ENCODE measurements around the gene TMED1.

TMED1 gene

GRCh38 chr19:10812902-10813404, 23.1 kb downstream of the TMED1 start:
- DNase-seq (ENCODE audit: low read depth in 2 of 3, low spot score in 2 of 3): peak in 2 of 3 experiments; percentile 17 to 28

GRCh38 chr19:10812196-10812595, 23.8 kb downstream of the TMED1 start:
- DNase-seq (ENCODE audit: low read depth in 2 of 3, low spot score in 2 of 3): no peak

- DNase-seq (ENCODE audit: low read depth in 2 of 3, low spot score in 2 of 3): no peak
Observed at GRCh38 chr19:10811391-10812111, 24.5 kb downstream of the TMED1 start.

- no peak for DNase-seq (ENCODE audit: low read depth in 2 of 3, low spot score in 2 of 3)
Observed at GRCh38 chr19:10809651-10810285, 26.2 kb downstream of the TMED1 start.

- peak in 1 of 3 experiments; percentile 15 for DNase-seq (ENCODE audit: low read depth in 2 of 3, low spot score in 2 of 3)
Observed at GRCh38 chr19:10808937-10809649, 26.9 kb downstream of the TMED1 start.

- no peak for DNase-seq (ENCODE audit: low read depth in 2 of 3, low spot score in 2 of 3)
Observed at GRCh38 chr19:10805758-10806247, 30.2 kb downstream of the TMED1 start.

GRCh38 chr19:10805065-10805757, 30.8 kb downstream of the TMED1 start:
- DNase-seq (ENCODE audit: low read depth in 2 of 3, low spot score in 2 of 3): no peak

- no peak for DNase-seq (ENCODE audit: low read depth in 2 of 3, low spot score in 2 of 3)
Observed at GRCh38 chr19:10803252-10803651, 32.8 kb downstream of the TMED1 start.

- DNase-seq (ENCODE audit: low read depth in 2 of 3, low spot score in 2 of 3): no peak
Observed at GRCh38 chr19:10802479-10802878, 33.5 kb downstream of the TMED1 start.

GRCh38 chr19:10800488-10800887, 35.5 kb downstream of the TMED1 start:
- DNase-seq (ENCODE audit: low read depth in 2 of 3, low spot score in 2 of 3): no peak

- peak; percentile 70 to 89 (median 70) for DNase-seq (ENCODE audit: low read depth in 2 of 3, low spot score in 2 of 3)
Observed at GRCh38 chr19:10797541-10798256, 38.3 kb downstream of the TMED1 start.

GRCh38 chr19:10797078-10797477, 38.9 kb downstream of the TMED1 start:
- DNase-seq (ENCODE audit: low read depth in 2 of 3, low spot score in 2 of 3): peak in 1 of 3 experiments; percentile 15

- DNase-seq (ENCODE audit: low read depth in 2 of 3, low spot score in 2 of 3): no peak
Observed at GRCh38 chr19:10796653-10797052, 39.4 kb downstream of the TMED1 start.

GRCh38 chr19:10789866-10790265, 46.1 kb downstream of the TMED1 start:
- no peak for DNase-seq (ENCODE audit: low read depth in 2 of 3, low spot score in 2 of 3)

GRCh38 chr19:10788146-10788545, 47.9 kb downstream of the TMED1 start:
- no peak for DNase-seq (ENCODE audit: low read depth in 2 of 3, low spot score in 2 of 3)

- no peak for DNase-seq (ENCODE audit: low read depth in 2 of 3, low spot score in 2 of 3)
Observed at GRCh38 chr19:10784257-10784656, 51.8 kb downstream of the TMED1 start.

GRCh38 chr19:10782795-10783194, 53.2 kb downstream of the TMED1 start:
- no peak for DNase-seq (ENCODE audit: low read depth in 2 of 3, low spot score in 2 of 3)
